Mononuclear cell (primary cell): ENCODE measurements around the gene KANK3. TPM values are rescaled to one million over a fixed set of nuclear protein-coding genes. Genes with fewer than 3 reads are reported as not detected.

Source experiments
- H3K27me3 ChIP-seq: 2 replicates; pipeline ENCODE4 v1.6.0; 2011; ENCODE audit warnings: low read length, control low read depth; ENCODE audit not compliant: insufficient read depth
- H3K4me1 ChIP-seq: 2 replicates; pipeline ENCODE4 v1.5.1; 2011; ENCODE audit warnings: mild to moderate bottlenecking, low read length, control low read depth; ENCODE audit not compliant: insufficient read depth
- H3K4me3 ChIP-seq: 2 replicates; pipeline ENCODE4 v1.5.1; 2011; ENCODE audit warnings: mild to moderate bottlenecking, low read length, moderate library complexity
- H3K9me3 ChIP-seq: 2 replicates; pipeline ENCODE4 v1.5.1; 2011; ENCODE audit warnings: low read depth, mild to moderate bottlenecking, control low read depth, low read length
- total RNA-seq: library from RNA; depleted of rRNA; stranded (reverse); fragments of >200 nt; gene quantifications from one replicate; pipeline ENCODE4 v1.2.3, GENCODE V29; 2012

Gene KANK3
- total RNA-seq, 1 donor, result 0.42 TPM

DNA sequence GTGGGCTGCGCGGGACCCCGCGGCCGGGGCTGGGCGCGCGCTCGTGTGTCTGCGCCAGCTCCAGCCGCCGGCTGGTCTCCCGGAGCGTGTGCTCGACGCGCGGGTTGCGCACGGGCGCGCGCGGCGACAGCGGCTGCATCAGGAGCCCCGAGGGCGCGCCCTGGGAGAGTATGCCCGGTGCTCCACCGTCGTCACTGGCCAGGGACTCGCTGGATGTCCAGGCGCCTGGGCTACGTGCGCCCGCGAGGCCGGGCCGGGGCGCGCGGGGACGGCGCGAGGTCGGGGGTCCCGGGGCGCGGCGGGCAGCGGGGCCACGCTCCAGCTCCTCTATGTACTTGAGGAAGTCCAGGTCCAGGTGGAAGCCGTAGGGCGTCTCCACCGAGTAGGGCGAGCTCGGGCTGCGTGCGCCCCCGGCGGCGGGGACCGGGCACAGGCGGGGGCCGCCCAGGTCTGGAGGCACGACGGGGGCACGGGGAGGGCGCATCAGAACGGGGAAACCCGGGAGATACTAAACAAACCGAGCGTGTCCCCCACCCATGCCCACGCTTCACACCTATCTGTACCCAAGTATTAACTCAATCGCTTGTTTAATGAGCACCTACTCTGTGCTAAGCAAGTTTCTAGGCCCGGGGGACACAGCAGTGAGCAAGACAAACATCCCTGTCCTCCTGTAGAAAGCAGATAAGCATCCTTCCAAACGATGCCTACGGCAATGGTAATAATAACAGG is 7.6 kb downstream of the KANK3 start:
- peaks cover 12% of the 10 kb centered on the region for H3K4me1 ChIP-seq
- H3K27me3 ChIP-seq, result peaks cover 37% of the 10 kb centered on the region
- no peak overlapping the region for H3K4me3 ChIP-seq
- no peaks in the 10 kb centered on the region for H3K9me3 ChIP-seq

GRCh38 chr19:8334458-8335342 is 8.4 kb downstream of the KANK3 start:
- Histone ChIP-seq H3K9me3 (no peaks in the 10 kb centered on the region), H3K27me3 (peaks cover 34% of the 10 kb centered on the region), H3K4me1 (peaks cover 12% of the 10 kb centered on the region), H3K4me3 (no peak overlapping the region)

DNA sequence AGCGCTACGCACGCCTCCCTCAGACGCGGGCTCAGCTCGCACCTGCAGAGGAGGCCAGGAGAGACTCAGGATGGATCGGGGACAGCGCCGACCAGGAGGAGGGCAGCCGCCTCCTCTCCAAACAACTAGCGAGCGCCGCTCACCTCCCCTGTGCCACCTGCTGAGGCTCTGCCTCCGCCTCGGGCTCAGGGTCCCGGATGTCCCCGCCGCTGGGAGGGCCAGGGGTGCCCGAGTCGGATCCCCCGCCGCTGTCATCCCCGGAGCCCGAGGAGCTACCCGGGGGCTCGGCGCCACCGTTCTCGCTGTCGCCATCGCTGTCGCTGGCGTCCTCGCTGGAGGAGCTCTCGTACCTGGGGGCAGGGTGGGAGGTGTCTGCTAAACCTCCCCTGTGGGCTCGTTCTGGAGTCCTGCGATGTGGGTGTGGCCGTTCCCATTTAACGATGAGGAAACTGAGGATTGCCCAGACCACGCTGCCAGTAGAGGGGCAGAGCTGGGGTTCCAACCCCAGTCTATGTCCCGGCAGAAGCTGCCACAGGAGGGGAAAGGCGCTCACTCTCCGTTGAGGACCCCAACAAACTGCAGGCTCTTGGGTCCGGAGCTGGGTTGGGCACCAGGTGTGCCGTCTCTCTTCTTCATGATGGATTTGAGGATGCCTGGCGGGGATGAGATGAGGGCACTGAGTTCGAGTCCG is 9.2 kb downstream of the KANK3 start:
- H3K4me3 ChIP-seq, result no peak overlapping the region
- H3K9me3 ChIP-seq, result no peaks in the 10 kb centered on the region

GRCh38 chr19:8332976-8333766 is 9.9 kb downstream of the KANK3 start:
- Histone ChIP-seq H3K9me3 (no peaks in the 10 kb centered on the region), H3K4me1 (peaks cover 12% of the 10 kb centered on the region), H3K27me3 (peaks cover 32% of the 10 kb centered on the region), H3K4me3 (no peak overlapping the region)

More for the DNA sequence above, 9.2 kb downstream of the KANK3 start:
- peaks cover 12% of the 10 kb centered on the region for H3K4me1 ChIP-seq
- peaks cover 33% of the 10 kb centered on the region for H3K27me3 ChIP-seq

GRCh38 chr19:8331263-8331845 is 11.7 kb downstream of the KANK3 start:
- peaks cover 12% of the 10 kb centered on the region for H3K4me1 ChIP-seq
- H3K9me3 ChIP-seq, result no peaks in the 10 kb centered on the region
- H3K4me3 ChIP-seq, result no peak overlapping the region
- peaks cover 26% of the 10 kb centered on the region for H3K27me3 ChIP-seq

DNA sequence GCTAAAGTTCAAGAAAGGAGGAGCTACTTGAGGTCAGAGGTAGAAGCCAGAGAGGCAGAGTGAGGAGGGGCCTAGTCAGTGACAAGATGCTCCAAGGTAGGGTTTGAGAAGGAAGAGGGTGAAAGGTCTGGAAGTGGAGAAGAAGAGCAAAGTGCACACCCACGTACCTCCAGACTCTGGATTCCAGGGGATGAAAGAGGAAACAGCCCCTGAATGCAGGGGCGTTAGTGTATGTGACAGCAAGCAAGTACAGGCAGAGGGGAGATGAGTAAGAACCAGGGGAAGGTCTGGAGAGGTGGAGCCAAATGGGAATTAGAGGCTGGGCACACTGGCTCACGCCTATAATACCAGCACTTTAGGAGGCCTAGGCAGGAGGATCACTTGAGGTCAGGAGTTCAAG is 13.1 kb downstream of the KANK3 start:
- H3K27me3 ChIP-seq, result peaks cover 19% of the 10 kb centered on the region
- H3K4me3 ChIP-seq, result no peak overlapping the region
- peaks cover 6% of the 10 kb centered on the region for H3K4me1 ChIP-seq
- no peaks in the 10 kb centered on the region for H3K9me3 ChIP-seq

DNA sequence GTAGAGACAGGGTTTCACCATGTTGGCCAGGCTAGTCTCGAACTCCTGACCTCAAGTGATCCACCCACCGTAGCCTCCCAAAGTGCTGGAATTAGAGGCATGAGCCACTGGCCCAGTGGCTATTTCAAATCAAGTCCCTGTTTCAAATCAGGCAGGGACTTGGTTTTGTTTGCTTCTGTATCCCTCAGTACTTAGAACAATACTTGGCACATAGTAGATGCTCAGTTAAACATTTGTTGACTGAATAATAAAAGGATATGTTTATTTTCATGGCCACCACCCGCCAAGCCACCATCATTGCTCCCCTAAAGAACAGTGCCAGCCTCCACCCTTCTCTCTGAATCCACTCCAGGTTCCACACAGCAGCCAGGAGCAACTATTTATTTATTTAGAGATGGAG is 17.6 kb downstream of the KANK3 start:
- no peaks in the 10 kb centered on the region for H3K27me3 ChIP-seq
- peaks cover 18% of the 10 kb centered on the region for H3K4me1 ChIP-seq
- no peak overlapping the region for H3K4me3 ChIP-seq
- H3K9me3 ChIP-seq, result no peaks in the 10 kb centered on the region

DNA sequence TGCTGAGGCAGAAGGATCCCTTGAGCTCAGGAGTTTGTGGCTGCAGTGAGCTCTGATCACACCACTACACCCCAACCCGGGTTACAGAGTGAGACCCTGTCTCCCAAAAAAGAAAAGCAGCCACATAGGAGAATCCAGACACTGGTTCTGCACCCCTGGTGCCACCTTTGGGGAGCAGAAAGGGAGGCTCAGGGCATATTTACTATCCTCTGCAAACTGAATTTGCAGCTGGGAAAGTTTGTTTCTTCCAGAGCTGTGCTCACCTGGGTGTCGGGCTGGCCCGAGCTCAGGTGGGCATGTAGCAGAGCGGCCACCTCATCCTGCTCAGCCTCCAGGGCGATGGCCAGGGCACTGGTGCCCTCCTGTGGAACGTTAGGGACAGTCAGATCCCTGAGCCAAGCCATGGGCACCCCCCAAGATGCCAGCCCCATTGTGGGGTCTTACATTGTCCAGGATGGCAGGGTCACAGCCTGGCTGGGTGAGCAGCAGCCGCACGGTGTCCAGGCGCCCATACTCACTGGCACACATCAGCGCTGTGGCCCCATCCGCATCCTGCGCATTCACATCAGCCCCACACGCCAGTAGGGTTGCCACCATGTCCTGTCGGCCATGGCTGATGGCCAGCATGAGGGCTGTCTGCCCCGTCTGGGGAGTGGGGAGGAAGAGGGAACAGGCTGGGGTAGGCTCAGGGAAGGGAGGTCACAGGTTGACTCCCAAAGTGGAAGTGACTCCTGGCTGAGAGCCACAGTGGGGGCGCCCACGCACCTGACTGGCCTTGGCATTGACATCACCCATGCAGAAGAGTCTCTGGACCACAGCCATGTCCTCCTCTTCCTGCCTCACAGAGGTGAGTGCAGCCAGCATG is 18.6 kb downstream of the KANK3 start:
- H3K4me3 ChIP-seq, result no peak overlapping the region
- H3K27me3 ChIP-seq, result no peaks in the 10 kb centered on the region
- H3K9me3 ChIP-seq, result no peaks in the 10 kb centered on the region
- H3K4me1 ChIP-seq, result peaks cover 28% of the 10 kb centered on the region

DNA sequence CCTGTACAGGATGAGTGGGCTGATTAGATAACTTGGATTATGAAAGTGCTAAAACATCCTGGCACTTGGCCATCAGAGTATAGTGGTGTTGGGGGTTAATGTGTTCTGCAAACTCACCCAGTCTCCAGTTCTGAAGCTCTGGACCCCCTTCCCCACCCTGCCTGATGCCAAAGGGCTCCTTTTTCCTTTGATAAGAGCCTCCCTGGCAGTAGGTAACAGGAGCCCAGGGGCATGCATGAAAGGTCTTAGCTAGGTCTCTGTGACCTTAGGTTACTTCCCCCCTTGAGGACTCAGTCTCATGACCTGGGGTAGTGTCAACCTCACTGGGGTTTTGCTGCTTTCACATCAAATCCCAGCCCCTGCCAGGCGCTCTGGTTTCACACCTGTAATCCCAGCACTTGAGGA is 19.3 kb downstream of the KANK3 start:
- no peaks in the 10 kb centered on the region for H3K9me3 ChIP-seq

GRCh38 chr19:8322638-8322997 is 20.4 kb downstream of the KANK3 start:
- no peaks in the 10 kb centered on the region for H3K27me3 ChIP-seq
- no peak overlapping the region for H3K4me3 ChIP-seq
- H3K9me3 ChIP-seq, result no peaks in the 10 kb centered on the region
- peaks cover 28% of the 10 kb centered on the region for H3K4me1 ChIP-seq

More for the DNA sequence above, 19.3 kb downstream of the KANK3 start:
- no peaks in the 10 kb centered on the region for H3K27me3 ChIP-seq
- H3K4me1 ChIP-seq, result peaks cover 28% of the 10 kb centered on the region
- no peak overlapping the region for H3K4me3 ChIP-seq

- Histone ChIP-seq H3K9me3 (no peaks in the 10 kb centered on the region), H3K4me3 (peak overlapping the region; percentile 77), H3K4me1 (peaks cover 28% of the 10 kb centered on the region), H3K27me3 (no peaks in the 10 kb centered on the region)
Observed at GRCh38 chr19:8321986-8322637, 20.9 kb downstream of the KANK3 start.

DNA sequence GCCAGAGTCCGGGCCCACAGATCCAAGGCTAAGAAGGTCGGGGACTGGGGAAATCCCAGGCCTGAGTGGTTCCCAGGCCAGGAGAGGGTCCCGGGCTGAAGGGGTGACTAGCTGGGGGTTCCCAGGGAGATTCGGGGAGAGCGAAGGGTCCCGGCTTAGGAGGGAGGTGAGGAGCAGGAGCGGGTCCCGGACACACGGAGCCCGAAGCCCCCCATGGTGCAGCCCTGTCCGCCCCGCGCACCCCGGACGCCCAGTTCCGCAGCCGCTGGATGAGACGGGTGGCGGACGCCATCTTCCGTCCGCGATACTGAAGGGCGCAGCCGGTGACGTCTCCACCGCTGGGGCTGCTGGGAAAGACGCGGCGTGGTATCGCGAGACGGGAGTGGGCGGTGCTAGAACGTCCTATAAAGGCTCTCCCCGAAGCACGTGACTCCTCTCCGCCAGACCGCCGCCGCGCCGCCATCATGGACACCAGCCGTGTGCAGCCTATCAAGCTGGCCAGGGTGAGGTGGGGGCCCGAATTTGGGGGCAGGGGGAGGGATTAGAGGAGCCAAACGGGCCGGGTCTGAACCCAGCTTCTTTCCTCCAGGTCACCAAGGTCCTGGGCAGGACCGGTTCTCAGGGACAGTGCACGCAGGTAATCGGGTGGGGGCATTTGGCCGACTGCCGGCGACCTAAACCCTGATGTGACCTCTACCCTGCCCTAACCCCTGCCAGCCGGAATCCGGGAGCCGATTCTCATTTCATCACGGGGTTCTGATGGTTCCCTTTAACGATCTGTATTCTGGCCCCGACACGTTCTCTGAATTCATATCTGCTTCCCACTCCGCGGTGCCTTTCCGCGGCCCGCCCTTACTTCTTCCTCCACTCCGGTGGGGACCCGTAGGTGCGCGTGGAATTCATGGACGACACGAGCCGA is 21.7 kb downstream of the KANK3 start, which contains the start of the genes NDUFA7 and RPS28:
TSS of gene NDUFA7 (minus strand) at position 309 of the 919 bp plus-strand sequence. CDS start at position 292, 17 bp downstream.
TSS of gene RPS28 (plus strand) at position 430 of the 919 bp plus-strand sequence. CDS start at position 465, 35 bp downstream.
- H3K9me3 ChIP-seq, result no peaks in the 10 kb centered on the region
- peak within 1 kb of the TSS; percentile 77 for H3K4me3 ChIP-seq
- no peaks in the 10 kb centered on the region for H3K27me3 ChIP-seq
- H3K4me1 ChIP-seq, result peaks cover 28% of the 10 kb centered on the region
